H9 (cell line): ENCODE measurements around the gene ETF1. TPM values are rescaled to one million over a fixed set of nuclear protein-coding genes. Genes with fewer than 3 reads are reported as not detected.

ENCODE experiments used
- DNase-seq: peaks from one replicate; pipeline ENCODE4 v3.0.0-alpha.2; 2017
- H2AFZ ChIP-seq: one replicate; pipeline ENCODE4 v1.6.1; 2013; ENCODE audit warnings: mild to moderate bottlenecking, low read length, control low read depth, moderate library complexity
- H2AK5ac ChIP-seq: 2 replicates; pipeline ENCODE4 v1.6.1; 2013; ENCODE audit warnings: low read length, control low read depth, mixed read lengths; ENCODE audit not compliant: insufficient read length
- H2BK120ac ChIP-seq: one replicate; pipeline ENCODE4 v1.6.1; 2013; ENCODE audit warnings: low read depth, mild to moderate bottlenecking, low read length, control low read depth, inconsistent platforms; ENCODE audit not compliant: poor library complexity, severe bottlenecking
- H2BK12ac ChIP-seq: 2 replicates; pipeline ENCODE4 v1.6.1; 2013; ENCODE audit warnings: low read length, control low read depth, mixed read lengths, low read depth; ENCODE audit not compliant: insufficient read length
- H2BK15ac ChIP-seq: 2 replicates; pipeline ENCODE4 v1.6.1; 2013; ENCODE audit warnings: low read depth, low read length, control low read depth
- H2BK20ac ChIP-seq: one replicate; pipeline ENCODE4 v1.6.1; 2013; ENCODE audit warnings: low read depth, mild to moderate bottlenecking, low read length, control low read depth, inconsistent platforms; ENCODE audit not compliant: poor library complexity, severe bottlenecking
- H2BK5ac ChIP-seq: 2 replicates; pipeline ENCODE4 v1.6.1; 2013; ENCODE audit warnings: low read length, control low read depth, mixed read lengths; ENCODE audit not compliant: insufficient read length
- H3K14ac ChIP-seq: 2 replicates; pipeline ENCODE4 v1.6.1; 2013; ENCODE audit warnings: low read length, control low read depth; ENCODE audit not compliant: insufficient read depth
- H3K18ac ChIP-seq: 2 replicates; pipeline ENCODE4 v1.6.1; 2013; ENCODE audit warnings: low read depth, mild to moderate bottlenecking, mixed read lengths, low read length, control low read depth; ENCODE audit not compliant: insufficient read length
- H3K23ac ChIP-seq: 2 replicates; pipeline ENCODE4 v1.6.1; 2013; ENCODE audit warnings: low read length, control low read depth, mixed read lengths, low read depth; ENCODE audit not compliant: insufficient read length
- H3K23me2 ChIP-seq: 2 replicates; pipeline ENCODE4 v1.6.1; 2013; ENCODE audit warnings: low read depth, mild to moderate bottlenecking, mixed read lengths, low read length, control low read depth; ENCODE audit not compliant: insufficient read length, poor library complexity, severe bottlenecking
- H3K27ac ChIP-seq: 2 replicates; pipeline ENCODE4 v1.5.1; 2013; ENCODE audit warnings: low read length, control low read depth, mixed read lengths, low read depth; ENCODE audit not compliant: insufficient read length
- H3K27me3 ChIP-seq: 2 replicates; pipeline ENCODE4 v1.6.1; 2013; ENCODE audit warnings: low read length, control low read depth, inconsistent platforms; ENCODE audit not compliant: insufficient read depth
- H3K4ac ChIP-seq: 2 replicates; pipeline ENCODE4 v1.6.1; 2013; ENCODE audit warnings: low read depth, mild to moderate bottlenecking, control low read depth, inconsistent platforms, low read length, moderate library complexity
- H3K4me1 ChIP-seq: 2 replicates; pipeline ENCODE4 v1.6.1; 2013; ENCODE audit warnings: low read length, control low read depth, inconsistent platforms; ENCODE audit not compliant: insufficient read depth
- H3K4me2 ChIP-seq: 2 replicates; pipeline ENCODE4 v1.6.1; 2013; ENCODE audit warnings: low read length, control low read depth, mixed read lengths; ENCODE audit not compliant: insufficient read length, insufficient read depth
- H3K56ac ChIP-seq: 2 replicates; pipeline ENCODE4 v1.6.1; 2013; ENCODE audit warnings: low read depth, mild to moderate bottlenecking, mixed read lengths, low read length, control low read depth; ENCODE audit not compliant: insufficient read length
- H3K79me1 ChIP-seq: 2 replicates; pipeline ENCODE4 v1.6.1; 2013; ENCODE audit warnings: low read depth, mild to moderate bottlenecking, moderate library complexity, low read length, control low read depth, inconsistent platforms; ENCODE audit not compliant: insufficient read depth, poor library complexity, severe bottlenecking
- H3K79me2 ChIP-seq: 2 replicates; pipeline ENCODE4 v1.6.1; 2013; ENCODE audit warnings: low read length, control low read depth, inconsistent platforms; ENCODE audit not compliant: insufficient read depth
- H3K9ac ChIP-seq: 2 replicates; pipeline ENCODE4 v1.6.1; 2013; ENCODE audit warnings: low read length, control low read depth, mixed read lengths; ENCODE audit not compliant: insufficient read length; ENCODE audit errors: extremely low read depth
- H3K9me3 ChIP-seq: one replicate; pipeline ENCODE4 v1.6.1; 2013; ENCODE audit warnings: low read depth, low read length, inconsistent platforms; ENCODE audit not compliant: control insufficient read depth
- H3T11ph ChIP-seq: one replicate; pipeline ENCODE4 v1.6.1; 2013; ENCODE audit warnings: mild to moderate bottlenecking, low read length, control low read depth, inconsistent platforms
- H4K20me1 ChIP-seq: one replicate; pipeline ENCODE4 v1.6.1; 2013; ENCODE audit not compliant: control insufficient read depth, insufficient read length, insufficient read depth
- H4K5ac ChIP-seq: 2 replicates; pipeline ENCODE4 v1.6.1; 2013; ENCODE audit warnings: low read depth, mild to moderate bottlenecking, mixed read lengths, low read length, control low read depth; ENCODE audit not compliant: insufficient read length
- H4K8ac ChIP-seq: replicated peaks from 2 replicates; pipeline ENCODE4 v1.6.1; 2013; ENCODE audit warnings: low read length, control low read depth, mixed read lengths, low read depth; ENCODE audit not compliant: insufficient read length
- H4K91ac ChIP-seq: 2 replicates; pipeline ENCODE4 v1.6.1; 2013; ENCODE audit warnings: low read depth, mild to moderate bottlenecking, moderate library complexity, mixed read lengths, low read length, control low read depth; ENCODE audit not compliant: insufficient read length
- H3K27ac Mint-ChIP-seq, 3 experiments: 2 replicates in 2 of 3; 3 replicates in 1 of 3; pipeline ENCODE4 v1.8.0; 2020 to 2021; ENCODE audit warnings: mixed read lengths in 3 of 3, mild to moderate bottlenecking in 1 of 3, moderate library complexity in 1 of 3
- H3K27me3 Mint-ChIP-seq: 2 replicates; pipeline ENCODE4 v1.8.0; 2021; ENCODE audit warnings: low read depth, mild to moderate bottlenecking, moderate library complexity, mixed read lengths
- H3K36me3 Mint-ChIP-seq, 3 experiments: 2 replicates in 2 of 3; 3 replicates in 1 of 3; pipeline ENCODE4 v1.8.0; 2020 to 2021; ENCODE audit warnings: low read depth in 3 of 3, mixed read lengths in 3 of 3; ENCODE audit not compliant: insufficient read depth in 1 of 3
- H3K4me1 Mint-ChIP-seq, 2 experiments: 2 replicates each; pipeline ENCODE4 v1.8.0; 2020; ENCODE audit warnings: mixed read lengths in 2 of 2
- H3K4me3 Mint-ChIP-seq, 2 experiments: 2 replicates in 1 of 2; 3 replicates in 1 of 2; pipeline ENCODE4 v1.8.0; 2020 to 2021; ENCODE audit warnings: mild to moderate bottlenecking in 2 of 2, mixed read lengths in 2 of 2, moderate library complexity in 1 of 2
- H3K9me3 Mint-ChIP-seq, 2 experiments: 2 replicates in 1 of 2; 3 replicates in 1 of 2; pipeline ENCODE4 v1.8.0; 2020; ENCODE audit warnings: mild to moderate bottlenecking in 2 of 2, mixed read lengths in 2 of 2, moderate library complexity in 1 of 2
- CTCF ChIP-seq: fragments of 200-600 bp; sonication (generic); conservative IDR thresholded peaks from 3 replicates; pipeline ENCODE4 v1.8.0; 2021; ENCODE audit warnings: antibody characterized with exemption, mild to moderate bottlenecking
- WGBS: extraction: QIAGEN DNeasy Blood & Tissue Kit; methylation state at CpG from one replicate; pipeline ENCODE4 v1.1.7; 2013; ENCODE audit warnings: missing lambda C conversion rate, low lambda C conversion rate, mixed read lengths; ENCODE audit not compliant: insufficient read length; ENCODE audit errors: extremely low coverage; 5-methylcytosine and 5-hydroxymethylcytosine counted together
- total RNA-seq: library from RNA; stranded (reverse); gene quantifications from 2 replicates; pipeline ENCODE4 v1.2.1, GENCODE V29; 2021

The ETF1 gene
- total RNA-seq, 1 experiment from 2014 or later = 175 TPM

DNA sequence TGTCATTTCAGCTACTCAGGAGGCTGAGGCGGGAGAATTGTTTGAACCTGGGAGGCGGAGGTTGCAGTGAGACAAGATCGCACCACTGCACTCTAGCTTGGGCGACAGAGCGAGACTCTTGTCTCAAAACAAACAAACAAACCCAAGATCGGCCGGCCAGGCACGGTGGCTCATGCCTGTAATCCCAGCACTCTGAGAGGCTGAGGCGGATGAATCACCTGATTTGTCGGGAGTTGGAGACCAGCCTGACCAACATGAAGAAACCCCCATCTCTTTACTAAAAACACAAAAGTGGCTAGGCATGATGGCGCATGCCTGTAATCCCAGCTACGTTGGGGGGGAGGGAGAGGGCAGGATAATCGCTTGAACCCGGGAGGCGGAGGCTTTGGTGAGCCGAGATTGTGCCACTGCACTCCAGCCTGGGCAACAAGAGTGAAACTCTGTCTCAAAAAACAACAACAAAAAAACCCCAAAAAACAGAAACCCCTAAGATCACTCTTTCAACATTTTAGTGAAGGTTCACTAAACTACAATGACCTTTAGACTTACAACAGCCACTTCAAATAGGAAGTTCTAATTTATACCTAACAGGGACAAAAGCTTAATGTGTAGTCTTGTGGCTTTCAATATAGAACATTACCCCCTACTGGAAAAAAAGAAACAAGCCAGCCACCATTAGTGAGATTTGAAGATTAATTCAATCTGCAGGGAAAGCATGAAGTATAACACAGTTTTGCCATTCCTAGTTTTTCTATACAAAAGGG is 25.2 kb upstream of the ETF1 start:
- Histone ChIP-seq H3T11ph (no peak overlapping the region), H2BK5ac (no peak overlapping the region), H4K8ac (no peak overlapping the region), H3K79me1 (peaks cover 5% of the 10 kb centered on the region), H4K20me1 (no peaks in the 10 kb centered on the region), H2BK120ac (no peak overlapping the region), H2AK5ac (no peak overlapping the region), H3K79me2 (peaks cover 9% of the 10 kb centered on the region; the same call in 1 of the 2 replicates), H3K4me1 (no peaks in the 10 kb centered on the region), H4K91ac (no peak overlapping the region), H3K4ac (no peak overlapping the region), H3K9me3 (no peaks in the 10 kb centered on the region), H4K5ac (no peak overlapping the region), H3K14ac (no peak overlapping the region), H3K27ac (no peak overlapping the region), H3K27me3 (no peaks in the 10 kb centered on the region), H3K4me2 (no peak overlapping the region), H2BK20ac (no peak overlapping the region), H3K23ac (no peak overlapping the region), H2BK15ac (no peak overlapping the region), H3K23me2 (no peaks in the 10 kb centered on the region), H2AFZ (no peak overlapping the region), H3K56ac (no peak overlapping the region), H2BK12ac (no peak overlapping the region), H3K9ac (no peak overlapping the region), H3K18ac (no peak overlapping the region)
- Mint-ChIP-seq H3K4me3 (no peak overlapping the region), H3K27ac (peak overlapping the region in 1 of 3 experiments; percentile 33; a peak in 1 of 7 replicates), H3K4me1 (peaks cover 6 to 7% of the 10 kb centered on the region in 2 experiments; a peak in 2 of 4 replicates), H3K36me3 (peaks cover 78 to 97% (median 94%) of the 10 kb centered on the region in 3 experiments), H3K9me3 (no peaks in the 10 kb centered on the region), H3K27me3 (no peaks in the 10 kb centered on the region)
- no peak; the same call in 2 of the 3 replicates for TF ChIP-seq CTCF
- WGBS = no CpG with 5 or more reads among the region's 16 CpGs
- DNase-seq = no peak
